Esophagus squamous epithelium (tissue), 4 donors: ENCODE results near the gene FBXO2.

Experiments
- POLR2A ChIP-seq, 4 donors: fragments of 450-650 bp; IDR thresholded peaks; one replicate each; pipeline ENCODE4 v1.6.1; 2017; ENCODE audit warnings: antibody characterized with exemption in 4 of 4, mild to moderate bottlenecking in 4 of 4, moderate library complexity in 3 of 4
- TF ChIP-seq, protein P1 (sequence below), 6 experiments: fragments of 450-650 bp in 4 of 6; fragments of 200-600 bp in 2 of 6; sonication (generic) in 2 of 6; IDR thresholded peaks; one replicate each; pipeline ENCODE4 v1.5.1; 2016 to 2019; ENCODE audit warnings: antibody characterized with exemption in 6 of 6, mild to moderate bottlenecking in 4 of 6, moderate library complexity in 4 of 6

DNA sequence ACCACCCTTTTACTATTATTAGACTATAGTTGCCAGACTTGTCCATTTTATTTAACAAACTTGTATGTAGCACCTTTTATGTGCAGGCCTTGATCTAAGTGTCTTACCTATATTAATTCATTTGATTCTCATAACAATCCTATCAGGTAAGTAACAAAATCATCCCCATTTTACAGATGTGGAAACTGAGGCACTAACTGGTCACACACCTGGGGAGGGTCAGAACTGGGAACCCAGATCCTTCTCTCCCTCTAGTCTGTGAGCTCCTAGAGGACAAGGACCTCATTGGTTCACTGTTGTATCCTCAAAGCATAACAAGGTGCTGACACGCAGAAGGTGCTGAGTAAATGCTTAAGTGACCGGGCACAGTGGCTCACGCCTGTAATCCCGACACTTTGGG, 14.9 kb downstream of the FBXO2 start:
- TF ChIP-seq, protein P1, sequence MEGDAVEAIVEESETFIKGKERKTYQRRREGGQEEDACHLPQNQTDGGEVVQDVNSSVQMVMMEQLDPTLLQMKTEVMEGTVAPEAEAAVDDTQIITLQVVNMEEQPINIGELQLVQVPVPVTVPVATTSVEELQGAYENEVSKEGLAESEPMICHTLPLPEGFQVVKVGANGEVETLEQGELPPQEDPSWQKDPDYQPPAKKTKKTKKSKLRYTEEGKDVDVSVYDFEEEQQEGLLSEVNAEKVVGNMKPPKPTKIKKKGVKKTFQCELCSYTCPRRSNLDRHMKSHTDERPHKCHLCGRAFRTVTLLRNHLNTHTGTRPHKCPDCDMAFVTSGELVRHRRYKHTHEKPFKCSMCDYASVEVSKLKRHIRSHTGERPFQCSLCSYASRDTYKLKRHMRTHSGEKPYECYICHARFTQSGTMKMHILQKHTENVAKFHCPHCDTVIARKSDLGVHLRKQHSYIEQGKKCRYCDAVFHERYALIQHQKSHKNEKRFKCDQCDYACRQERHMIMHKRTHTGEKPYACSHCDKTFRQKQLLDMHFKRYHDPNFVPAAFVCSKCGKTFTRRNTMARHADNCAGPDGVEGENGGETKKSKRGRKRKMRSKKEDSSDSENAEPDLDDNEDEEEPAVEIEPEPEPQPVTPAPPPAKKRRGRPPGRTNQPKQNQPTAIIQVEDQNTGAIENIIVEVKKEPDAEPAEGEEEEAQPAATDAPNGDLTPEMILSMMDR (IDR thresholded peaks at IDR 0.05): no peak
- no peak for TF ChIP-seq POLR2A (IDR thresholded peaks at IDR 0.05)
